Measurements from ENCODE around the gene NKX1-1.

Gene NKX1-1

GRCh38 chr4:1411436-1412375, 5.5 kb upstream of the NKX1-1 start:
- no peaks in the 10 kb centered on the region for H3K4me1 ChIP-seq
- no peaks in the 10 kb centered on the region for H3K36me3 ChIP-seq (ENCODE audit: control insufficient read depth, insufficient read depth, low read length)
- H3K4me2 ChIP-seq (ENCODE audit: low read length): no peak overlapping the region
- H3K4me3 ChIP-seq (ENCODE audit: low read depth, low read length): no peak overlapping the region
- no peaks in the 10 kb centered on the region for H3K9me3 ChIP-seq (ENCODE audit: control insufficient read depth, low read length)
- H3K27ac ChIP-seq: no peak overlapping the region
- no peak for TF ChIP-seq CTCF (IDR thresholded peaks at IDR 0.05)
- H3K27me3 ChIP-seq (ENCODE audit: control insufficient read depth, insufficient read depth, low read length): no peaks in the 10 kb centered on the region
- no peak overlapping the region for H2AFZ ChIP-seq
- H3K9ac ChIP-seq: no peak overlapping the region
- H3K79me2 ChIP-seq: no peaks in the 10 kb centered on the region

- Histone ChIP-seq H3K9ac (no peak overlapping the region), H3K27ac (no peak overlapping the region), H3K4me3 (ENCODE audit: low read depth, low read length) (no peak overlapping the region), H3K79me2 (no peaks in the 10 kb centered on the region), H3K4me1 (no peaks in the 10 kb centered on the region), H3K27me3 (ENCODE audit: control insufficient read depth, insufficient read depth, low read length) (peaks cover under 1% of the 10 kb centered on the region), H3K36me3 (ENCODE audit: control insufficient read depth, insufficient read depth, low read length) (no peaks in the 10 kb centered on the region), H2AFZ (no peak overlapping the region), H3K4me2 (ENCODE audit: low read length) (no peak overlapping the region), H3K9me3 (ENCODE audit: control insufficient read depth, low read length) (no peaks in the 10 kb centered on the region)
- no peak for TF ChIP-seq CTCF (IDR thresholded peaks at IDR 0.05)
These were observed 4.5 kb upstream of the NKX1-1 start for GRCh38 chr4:1410491-1411325.

GRCh38 chr4:1409491-1410425, 3.5 kb upstream of the NKX1-1 start:
- Histone ChIP-seq H3K9ac (no peak overlapping the region), H3K79me2 (no peaks in the 10 kb centered on the region), H3K4me2 (ENCODE audit: low read length) (no peak overlapping the region), H3K9me3 (ENCODE audit: control insufficient read depth, low read length) (no peaks in the 10 kb centered on the region), H3K27me3 (ENCODE audit: control insufficient read depth, insufficient read depth, low read length) (peaks cover 8% of the 10 kb centered on the region), H3K36me3 (ENCODE audit: control insufficient read depth, insufficient read depth, low read length) (no peaks in the 10 kb centered on the region), H3K27ac (no peak overlapping the region), H3K4me1 (no peaks in the 10 kb centered on the region), H3K4me3 (ENCODE audit: low read depth, low read length) (no peak overlapping the region), H2AFZ (no peak overlapping the region)
- no peak for TF ChIP-seq CTCF (IDR thresholded peaks at IDR 0.05)

GRCh38 chr4:1409079-1409478, 2.8 kb upstream of the NKX1-1 start:
- no peak overlapping the region for H3K9ac ChIP-seq
- no peaks in the 10 kb centered on the region for H3K79me2 ChIP-seq
- H3K9me3 ChIP-seq (ENCODE audit: control insufficient read depth, low read length): no peaks in the 10 kb centered on the region
- H3K4me1 ChIP-seq: no peaks in the 10 kb centered on the region
- no peak overlapping the region for H3K4me3 ChIP-seq (ENCODE audit: low read depth, low read length)
- H2AFZ ChIP-seq: no peak overlapping the region
- H3K36me3 ChIP-seq (ENCODE audit: control insufficient read depth, insufficient read depth, low read length): no peaks in the 10 kb centered on the region
- H3K4me2 ChIP-seq (ENCODE audit: low read length): no peak overlapping the region
- H3K27me3 ChIP-seq (ENCODE audit: control insufficient read depth, insufficient read depth, low read length): peaks cover 15% of the 10 kb centered on the region
- H3K27ac ChIP-seq: no peak overlapping the region
- TF ChIP-seq CTCF (IDR thresholded peaks at IDR 0.05): no peak

Data from parathyroid adenoma (tissue), 2 donors.